HL-60 (cell line): ENCODE results near the gene ASB13.

ENCODE experiments used
- DNase-seq, 2 experiments: peaks; one replicate each; pipeline ENCODE4 v3.0.0-alpha.2; 2010 to 2020; ENCODE audit warnings: low read depth in 1 of 2, low spot score in 1 of 2
- H3K27ac ChIP-seq: fragments of 250-450 bp; sonication (Bioruptor Pico); replicated peaks from 2 replicates; pipeline ENCODE4 v1.5.1; 2020; ENCODE audit warnings: mild to moderate bottlenecking, moderate library complexity
- H3K27me3 ChIP-seq: fragments of 250-450 bp; sonication (Bioruptor Pico); 2 replicates; pipeline ENCODE4 v1.5.1; 2021; ENCODE audit warnings: mild to moderate bottlenecking, moderate library complexity; ENCODE audit not compliant: insufficient read depth, poor library complexity, severe bottlenecking
- H3K4me3 ChIP-seq: replicated peaks from 2 replicates; pipeline ENCODE4 v1.5.1; 2011; ENCODE audit warnings: mild to moderate bottlenecking, control low read depth, low read length; ENCODE audit not compliant: insufficient read depth
- CTCF ChIP-seq: IDR thresholded peaks from one replicate; pipeline ENCODE4 v1.5.1; 2011; ENCODE audit warnings: low read length, control low read depth, inconsistent platforms; ENCODE audit not compliant: insufficient read depth
- GABPA ChIP-seq: IDR thresholded peaks from 2 replicates; pipeline ENCODE4 v1.6.1; 2012; ENCODE audit warnings: low read depth
- POLR2AphosphoS5 ChIP-seq: IDR thresholded peaks from 2 replicates; pipeline ENCODE4 v1.6.1; 2012; ENCODE audit warnings: low read depth
- SPI1 ChIP-seq: IDR thresholded peaks from 2 replicates; pipeline ENCODE4 v1.6.1; 2012; ENCODE audit warnings: low read depth, mild to moderate bottlenecking, borderline replicate concordance
- TF ChIP-seq, protein P1 (sequence below): IDR thresholded peaks from 2 replicates; pipeline ENCODE4 v1.6.1; 2012; ENCODE audit warnings: low read depth; ENCODE audit not compliant: insufficient replicate concordance

The ASB13 gene

DNA sequence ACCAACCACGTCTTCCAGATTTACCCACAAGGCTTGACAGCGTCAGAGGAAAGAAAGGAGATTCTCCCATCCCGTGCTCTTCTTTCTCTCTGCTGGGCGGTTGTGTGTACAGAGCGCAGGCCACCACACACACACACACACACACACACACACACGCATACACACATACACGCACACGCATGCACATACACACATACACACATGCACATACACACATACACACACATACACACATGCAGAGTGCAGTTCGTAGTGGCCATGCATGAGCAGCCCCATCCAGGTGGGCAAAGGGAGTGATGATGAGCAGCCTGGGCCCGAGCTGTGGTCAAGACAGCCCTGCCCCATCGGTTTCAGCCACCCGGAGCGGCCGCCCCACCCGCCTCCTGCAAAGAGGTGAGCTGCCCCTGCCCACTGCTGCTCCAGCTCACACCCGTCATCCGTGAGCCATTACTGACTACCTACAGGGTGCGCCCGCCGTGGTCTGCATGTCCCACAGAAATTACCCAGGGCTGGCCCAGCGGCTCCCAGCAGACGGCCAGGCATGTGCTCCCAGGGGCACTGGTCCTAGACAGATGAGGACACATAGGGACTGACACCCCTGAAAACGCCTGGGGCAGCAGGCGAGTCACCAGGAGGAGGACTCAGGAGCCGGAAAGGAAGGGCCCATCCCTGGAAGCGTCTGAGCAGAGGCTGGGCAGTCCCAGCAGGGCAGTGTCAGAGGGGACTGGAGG, 69.6 kb downstream of the ASB13 start:
- Histone ChIP-seq H3K27ac (no peak overlapping the region), H3K27me3 (no peaks in the 10 kb centered on the region), H3K4me3 (no peak overlapping the region)
- DNase-seq, result no peak
- TF ChIP-seq GABPA (no peak), POLR2AphosphoS5 (no peak), SPI1 (no peak), CTCF (no peak)
- TF ChIP-seq, protein P1, sequence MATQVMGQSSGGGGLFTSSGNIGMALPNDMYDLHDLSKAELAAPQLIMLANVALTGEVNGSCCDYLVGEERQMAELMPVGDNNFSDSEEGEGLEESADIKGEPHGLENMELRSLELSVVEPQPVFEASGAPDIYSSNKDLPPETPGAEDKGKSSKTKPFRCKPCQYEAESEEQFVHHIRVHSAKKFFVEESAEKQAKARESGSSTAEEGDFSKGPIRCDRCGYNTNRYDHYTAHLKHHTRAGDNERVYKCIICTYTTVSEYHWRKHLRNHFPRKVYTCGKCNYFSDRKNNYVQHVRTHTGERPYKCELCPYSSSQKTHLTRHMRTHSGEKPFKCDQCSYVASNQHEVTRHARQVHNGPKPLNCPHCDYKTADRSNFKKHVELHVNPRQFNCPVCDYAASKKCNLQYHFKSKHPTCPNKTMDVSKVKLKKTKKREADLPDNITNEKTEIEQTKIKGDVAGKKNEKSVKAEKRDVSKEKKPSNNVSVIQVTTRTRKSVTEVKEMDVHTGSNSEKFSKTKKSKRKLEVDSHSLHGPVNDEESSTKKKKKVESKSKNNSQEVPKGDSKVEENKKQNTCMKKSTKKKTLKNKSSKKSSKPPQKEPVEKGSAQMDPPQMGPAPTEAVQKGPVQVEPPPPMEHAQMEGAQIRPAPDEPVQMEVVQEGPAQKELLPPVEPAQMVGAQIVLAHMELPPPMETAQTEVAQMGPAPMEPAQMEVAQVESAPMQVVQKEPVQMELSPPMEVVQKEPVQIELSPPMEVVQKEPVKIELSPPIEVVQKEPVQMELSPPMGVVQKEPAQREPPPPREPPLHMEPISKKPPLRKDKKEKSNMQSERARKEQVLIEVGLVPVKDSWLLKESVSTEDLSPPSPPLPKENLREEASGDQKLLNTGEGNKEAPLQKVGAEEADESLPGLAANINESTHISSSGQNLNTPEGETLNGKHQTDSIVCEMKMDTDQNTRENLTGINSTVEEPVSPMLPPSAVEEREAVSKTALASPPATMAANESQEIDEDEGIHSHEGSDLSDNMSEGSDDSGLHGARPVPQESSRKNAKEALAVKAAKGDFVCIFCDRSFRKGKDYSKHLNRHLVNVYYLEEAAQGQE, result no peak

GRCh38 chr10:5595994-5596471, 70.4 kb downstream of the ASB13 start:
- Histone ChIP-seq H3K27me3 (no peaks in the 10 kb centered on the region), H3K27ac (no peak overlapping the region), H3K4me3 (no peak overlapping the region)
- TF ChIP-seq GABPA (no peak), SPI1 (no peak), CTCF (no peak), POLR2AphosphoS5 (no peak)
- TF ChIP-seq, protein P1, result no peak
- no peak for DNase-seq

GRCh38 chr10:5595591-5595990, 70.8 kb downstream of the ASB13 start:
- no peak overlapping the region for H3K4me3 ChIP-seq

More at GRCh38 chr10:5595591-5595990, 70.8 kb downstream of the ASB13 start:
- Histone ChIP-seq H3K27me3 (no peaks in the 10 kb centered on the region), H3K27ac (no peak overlapping the region)
- DNase-seq, result no peak
- TF ChIP-seq, protein P1, result no peak
- no peak for TF ChIP-seq SPI1
